HL-60 (cell line): ENCODE measurements around the gene QPCT.
A peak's percentile ranks its signal among the peaks of the same experiment; 100 is the strongest.
"Not testable (repeated sequence)": the region's sequence is repeated elsewhere in the genome, so short reads cannot be mapped to it uniquely, and the experiment has no call there.

Experiments used
- DNase-seq, 2 experiments: peaks; one replicate each; pipeline ENCODE4 v3.0.0-alpha.2; 2010 to 2020; ENCODE audit warnings: low read depth in 1 of 2, low spot score in 1 of 2
- H3K27ac ChIP-seq: fragments of 250-450 bp; sonication (Bioruptor Pico); replicated peaks from 2 replicates; pipeline ENCODE4 v1.5.1; 2020; ENCODE audit warnings: mild to moderate bottlenecking, moderate library complexity
- H3K27me3 ChIP-seq: fragments of 250-450 bp; sonication (Bioruptor Pico); 2 replicates; pipeline ENCODE4 v1.5.1; 2021; ENCODE audit warnings: mild to moderate bottlenecking, moderate library complexity; ENCODE audit not compliant: insufficient read depth, poor library complexity, severe bottlenecking
- H3K4me3 ChIP-seq: replicated peaks from 2 replicates; pipeline ENCODE4 v1.5.1; 2011; ENCODE audit warnings: mild to moderate bottlenecking, control low read depth, low read length; ENCODE audit not compliant: insufficient read depth
- GABPA ChIP-seq: IDR thresholded peaks from 2 replicates; pipeline ENCODE4 v1.6.1; 2012; ENCODE audit warnings: low read depth
- POLR2AphosphoS5 ChIP-seq: IDR thresholded peaks from 2 replicates; pipeline ENCODE4 v1.6.1; 2012; ENCODE audit warnings: low read depth
- SPI1 ChIP-seq: IDR thresholded peaks from 2 replicates; pipeline ENCODE4 v1.6.1; 2012; ENCODE audit warnings: low read depth, mild to moderate bottlenecking, borderline replicate concordance
- long read RNA-seq: library from polyadenylated mRNA; unstranded; transcript quantifications from one replicate; pipeline ENCODE4 v2.0.0, GENCODE V29; 2020
- TF ChIP-seq, protein P1 (sequence below): IDR thresholded peaks from 2 replicates; pipeline ENCODE4 v1.6.1; 2012; ENCODE audit warnings: low read depth; ENCODE audit not compliant: insufficient replicate concordance
- TF ChIP-seq, protein P2 (sequence below): IDR thresholded peaks from one replicate; pipeline ENCODE4 v1.5.1; 2011; ENCODE audit warnings: low read length, control low read depth, inconsistent platforms; ENCODE audit not compliant: insufficient read depth

The QPCT gene
- long read RNA-seq, partial matches to known transcripts, result 0 of 1 reads
- long read RNA-seq, other reads (novel, unspliced or antisense), result 1 of 1 reads

DNA sequence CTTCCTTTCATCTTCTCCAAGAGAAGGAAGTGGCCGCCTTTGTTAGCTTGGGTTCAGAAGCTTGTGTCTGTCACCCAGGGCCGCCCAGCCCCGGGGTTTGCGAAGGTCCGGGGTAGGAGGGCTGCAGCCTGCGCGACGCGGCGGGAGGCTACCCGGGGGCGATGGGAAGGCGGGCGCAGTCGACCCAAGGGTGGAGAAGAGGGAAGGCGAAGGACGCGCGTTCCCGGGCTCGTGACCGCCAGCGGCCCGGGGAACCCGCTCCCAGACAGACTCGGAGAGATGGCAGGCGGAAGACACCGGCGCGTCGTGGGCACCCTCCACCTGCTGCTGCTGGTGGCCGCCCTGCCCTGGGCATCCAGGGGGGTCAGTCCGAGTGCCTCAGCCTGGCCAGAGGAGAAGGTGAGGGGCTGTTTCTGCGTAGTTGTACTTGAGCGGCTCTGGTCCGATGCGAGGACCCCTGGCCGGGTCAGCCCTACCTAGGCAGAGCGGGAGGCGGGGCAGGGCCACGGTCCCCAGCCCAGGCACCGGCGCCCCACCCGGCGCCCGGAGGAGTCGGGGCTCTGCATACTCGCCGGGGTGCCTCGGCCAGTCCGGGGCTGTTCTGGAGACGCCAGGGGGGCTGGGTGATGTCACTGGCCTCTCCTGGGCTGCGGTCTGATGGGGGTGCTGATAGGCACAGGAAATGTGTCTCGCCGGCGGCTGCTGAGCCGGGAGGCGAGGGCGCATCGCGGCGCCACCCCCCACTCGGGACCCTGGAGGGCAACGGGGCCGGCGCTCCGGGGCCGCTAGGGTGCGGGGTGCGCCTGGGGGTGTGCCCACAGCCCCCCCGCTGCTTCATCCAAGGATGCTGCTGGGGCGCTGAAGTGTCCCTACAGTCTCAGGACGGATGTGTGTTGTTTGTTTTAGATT is at the start of gene QPCT:
Gene QPCT, plus strand, starts transcription at position 178 of the 909 bp plus-strand sequence. Its CDS starts 102 bp downstream, at position 280.
- TF ChIP-seq POLR2AphosphoS5 (no peak), SPI1 (no peak; the same call in 1 of the 2 replicates), GABPA (no peak)
- TF ChIP-seq, protein P1, sequence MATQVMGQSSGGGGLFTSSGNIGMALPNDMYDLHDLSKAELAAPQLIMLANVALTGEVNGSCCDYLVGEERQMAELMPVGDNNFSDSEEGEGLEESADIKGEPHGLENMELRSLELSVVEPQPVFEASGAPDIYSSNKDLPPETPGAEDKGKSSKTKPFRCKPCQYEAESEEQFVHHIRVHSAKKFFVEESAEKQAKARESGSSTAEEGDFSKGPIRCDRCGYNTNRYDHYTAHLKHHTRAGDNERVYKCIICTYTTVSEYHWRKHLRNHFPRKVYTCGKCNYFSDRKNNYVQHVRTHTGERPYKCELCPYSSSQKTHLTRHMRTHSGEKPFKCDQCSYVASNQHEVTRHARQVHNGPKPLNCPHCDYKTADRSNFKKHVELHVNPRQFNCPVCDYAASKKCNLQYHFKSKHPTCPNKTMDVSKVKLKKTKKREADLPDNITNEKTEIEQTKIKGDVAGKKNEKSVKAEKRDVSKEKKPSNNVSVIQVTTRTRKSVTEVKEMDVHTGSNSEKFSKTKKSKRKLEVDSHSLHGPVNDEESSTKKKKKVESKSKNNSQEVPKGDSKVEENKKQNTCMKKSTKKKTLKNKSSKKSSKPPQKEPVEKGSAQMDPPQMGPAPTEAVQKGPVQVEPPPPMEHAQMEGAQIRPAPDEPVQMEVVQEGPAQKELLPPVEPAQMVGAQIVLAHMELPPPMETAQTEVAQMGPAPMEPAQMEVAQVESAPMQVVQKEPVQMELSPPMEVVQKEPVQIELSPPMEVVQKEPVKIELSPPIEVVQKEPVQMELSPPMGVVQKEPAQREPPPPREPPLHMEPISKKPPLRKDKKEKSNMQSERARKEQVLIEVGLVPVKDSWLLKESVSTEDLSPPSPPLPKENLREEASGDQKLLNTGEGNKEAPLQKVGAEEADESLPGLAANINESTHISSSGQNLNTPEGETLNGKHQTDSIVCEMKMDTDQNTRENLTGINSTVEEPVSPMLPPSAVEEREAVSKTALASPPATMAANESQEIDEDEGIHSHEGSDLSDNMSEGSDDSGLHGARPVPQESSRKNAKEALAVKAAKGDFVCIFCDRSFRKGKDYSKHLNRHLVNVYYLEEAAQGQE, result no peak
- TF ChIP-seq, protein P2, sequence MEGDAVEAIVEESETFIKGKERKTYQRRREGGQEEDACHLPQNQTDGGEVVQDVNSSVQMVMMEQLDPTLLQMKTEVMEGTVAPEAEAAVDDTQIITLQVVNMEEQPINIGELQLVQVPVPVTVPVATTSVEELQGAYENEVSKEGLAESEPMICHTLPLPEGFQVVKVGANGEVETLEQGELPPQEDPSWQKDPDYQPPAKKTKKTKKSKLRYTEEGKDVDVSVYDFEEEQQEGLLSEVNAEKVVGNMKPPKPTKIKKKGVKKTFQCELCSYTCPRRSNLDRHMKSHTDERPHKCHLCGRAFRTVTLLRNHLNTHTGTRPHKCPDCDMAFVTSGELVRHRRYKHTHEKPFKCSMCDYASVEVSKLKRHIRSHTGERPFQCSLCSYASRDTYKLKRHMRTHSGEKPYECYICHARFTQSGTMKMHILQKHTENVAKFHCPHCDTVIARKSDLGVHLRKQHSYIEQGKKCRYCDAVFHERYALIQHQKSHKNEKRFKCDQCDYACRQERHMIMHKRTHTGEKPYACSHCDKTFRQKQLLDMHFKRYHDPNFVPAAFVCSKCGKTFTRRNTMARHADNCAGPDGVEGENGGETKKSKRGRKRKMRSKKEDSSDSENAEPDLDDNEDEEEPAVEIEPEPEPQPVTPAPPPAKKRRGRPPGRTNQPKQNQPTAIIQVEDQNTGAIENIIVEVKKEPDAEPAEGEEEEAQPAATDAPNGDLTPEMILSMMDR, result no peak
- Histone ChIP-seq H3K27ac (peak within 1 kb of the TSS; percentile 44), H3K4me3 (peak within 1 kb of the TSS; percentile 61), H3K27me3 (no peaks in the 10 kb centered on the region)
- peak in 1 of 2 experiments; percentile 36 for DNase-seq

DNA sequence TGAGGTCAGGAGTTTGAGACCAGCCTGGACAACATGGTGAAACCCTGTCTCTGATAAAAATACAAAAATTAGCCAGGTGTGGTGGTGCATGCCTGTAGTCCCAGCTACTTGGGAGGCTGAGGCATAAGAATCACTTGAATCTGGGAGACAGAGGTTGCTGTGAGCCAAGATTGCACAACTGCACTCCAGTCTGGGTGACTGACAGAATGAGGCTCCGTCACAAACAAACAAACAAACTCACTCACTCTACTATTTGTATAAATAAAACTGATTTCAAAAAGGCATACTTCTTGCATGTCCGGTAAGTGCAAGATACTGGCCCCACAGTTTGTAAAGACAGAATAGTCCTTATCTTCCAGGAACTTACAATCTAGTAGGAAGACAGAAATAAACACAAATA is 49.6 kb upstream of the QPCT start:
- H3K4me3 ChIP-seq, H3K27me3 ChIP-seq, DNase-seq, H3K27ac ChIP-seq: not testable (repeated sequence)

DNA sequence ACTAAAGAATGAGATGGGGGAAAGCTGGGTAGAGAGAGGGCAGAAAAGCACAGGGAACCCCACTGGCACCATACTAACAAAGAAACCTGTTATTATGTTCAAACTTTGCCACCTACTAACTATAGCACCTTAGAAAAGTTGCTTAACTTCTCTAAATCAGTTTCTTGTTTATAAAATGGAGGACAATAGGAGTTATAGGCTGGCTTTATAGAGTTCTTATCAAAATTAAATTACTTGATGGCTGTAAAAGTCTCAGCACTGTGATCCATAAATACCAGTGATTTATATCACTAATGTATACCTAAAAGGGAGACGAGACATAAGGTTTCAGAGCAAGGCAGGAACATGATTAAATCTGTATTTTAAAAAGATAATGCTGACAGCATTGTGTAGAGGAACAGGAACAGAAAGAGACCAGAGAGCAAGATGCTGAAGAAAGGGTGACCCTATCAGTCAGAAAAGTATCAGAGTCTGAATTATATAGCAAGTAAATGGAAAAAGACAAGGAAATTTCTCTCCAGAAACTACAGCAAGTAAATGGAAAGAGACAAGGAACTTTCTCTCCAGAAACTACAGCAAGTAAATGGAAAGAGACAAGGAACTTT is 48.9 kb upstream of the QPCT start:
- no peak for DNase-seq
- Histone ChIP-seq H3K4me3 (no peak overlapping the region), H3K27me3 (no peaks in the 10 kb centered on the region), H3K27ac (no peak overlapping the region)
- TF ChIP-seq SPI1, result no peak
- no peak for TF ChIP-seq POLR2AphosphoS5
- TF ChIP-seq, protein P2, result no peak
- no peak for TF ChIP-seq GABPA
- TF ChIP-seq, protein P1, result no peak

DNA sequence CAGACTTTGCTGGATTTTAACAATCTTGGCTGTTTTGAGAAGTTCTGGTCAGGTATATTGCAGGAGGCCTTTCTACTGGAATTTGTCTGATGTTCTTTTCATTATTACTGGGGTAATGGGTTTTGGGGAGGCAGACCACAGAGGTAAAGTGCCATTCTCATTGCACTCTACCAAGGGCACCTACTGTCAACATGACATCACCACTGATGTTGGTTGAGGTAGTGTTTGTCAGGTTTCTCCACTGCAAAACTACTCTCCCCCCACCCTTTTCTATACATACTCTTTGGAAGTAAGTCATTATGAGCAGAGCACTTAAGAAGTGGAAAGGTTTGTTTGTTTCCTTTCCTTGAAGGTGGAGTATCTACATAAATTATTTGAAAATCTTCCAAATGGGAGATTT is 46.8 kb upstream of the QPCT start:
- Histone ChIP-seq H3K27ac (no peak overlapping the region), H3K4me3 (no peak overlapping the region), H3K27me3 (no peaks in the 10 kb centered on the region)
- TF ChIP-seq SPI1 (no peak), POLR2AphosphoS5 (no peak), GABPA (no peak)
- TF ChIP-seq, protein P1, result no peak
- TF ChIP-seq, protein P2, result no peak
- DNase-seq, result no peak
